Psoas muscle (tissue), 8 donors: Measurements from ENCODE around the gene PIGQ. TPM values are rescaled to one million over a fixed set of nuclear protein-coding genes. Genes with fewer than 3 reads are reported as not detected.

Experiments
- ATAC-seq, 4 donors: fragments of 200-7000 bp; cut with Tn5 transposase; one replicate each; pipeline ENCODE4 v1.9.1; 2020; ENCODE audit warnings: moderate library complexity in 3 of 4, mild to moderate bottlenecking in 2 of 4
- DNase-seq, 2 donors: peaks; one replicate each; pipeline ENCODE4 v3.0.0-alpha.2; 2020
- H3K27ac ChIP-seq: fragments of 200-600 bp; one replicate; pipeline ENCODE4 v1.8.0; 2022
- H3K27me3 ChIP-seq, 3 donors: fragments of 200-600 bp in 1 of 3; one replicate each; pipeline versions ENCODE4 v1.6.1 to v1.8.0; 2013 to 2022; ENCODE audit warnings: low read length in 2 of 3, mild to moderate bottlenecking in 2 of 3, moderate library complexity in 1 of 3; ENCODE audit not compliant: insufficient read depth in 3 of 3
- H3K36me3 ChIP-seq, 2 donors: fragments of 200-600 bp in 1 of 2; one replicate each; pipeline versions ENCODE4 v1.6.1 to v1.8.0; 2013 to 2022; ENCODE audit warnings: low read depth in 1 of 2, mild to moderate bottlenecking in 1 of 2, moderate library complexity in 1 of 2; ENCODE audit not compliant: insufficient read depth in 1 of 2
- H3K4me1 ChIP-seq: fragments of 200-600 bp; one replicate; pipeline ENCODE4 v1.8.0; 2022
- H3K4me3 ChIP-seq: fragments of 200-600 bp; one replicate; pipeline ENCODE4 v1.8.0; 2022; ENCODE audit warnings: mild to moderate bottlenecking
- H3K9me3 ChIP-seq: fragments of 200-600 bp; one replicate; pipeline ENCODE4 v1.8.0; 2022
- CTCF ChIP-seq: fragments of 200-600 bp; IDR thresholded peaks from one replicate; pipeline ENCODE4 v1.8.0; 2022; ENCODE audit warnings: antibody characterized with exemption
- WGBS, 3 donors: extraction: QIAGEN DNeasy Blood & Tissue Kit; methylation state at CpG; one replicate each; pipeline versions ENCODE4 v1.1.6 to v1.1.7; 2013; 5-methylcytosine and 5-hydroxymethylcytosine counted together
- intact Hi-C, 2 donors: fragments of 100-400 bp; cut with DNase I; formaldehyde crosslinking; loops; one replicate each; pipeline versions ENCODE4 v1.11.0 to v1.14.2; 2022
- long read RNA-seq, 2 donors: library from polyadenylated mRNA; unstranded; transcript quantifications; one replicate each; pipeline ENCODE4 v2.0.0, GENCODE V29; 2021
- polyA plus RNA-seq, 3 donors: library from polyadenylated mRNA; stranded (reverse); fragments of 200-250 nt; gene quantifications; one replicate each; pipeline ENCODE4 v1.2.3, GENCODE V29; 2013
- total RNA-seq, 4 donors: library from RNA; stranded (reverse); fragmentation: NEBNext Ultra II Directional in 2 of 4; extraction: Animal tissue kit (Norgen Biotek cat#: 25700) in 2 of 4; gene quantifications; one replicate each; pipeline versions ENCODE4 v1.2.1 to v1.2.4, GENCODE V29; 2021 to 2023
- donor health status: healthy with polysubstance abuse.
- donor health status: DM: no; HTN: no; CAD: no; lungs with moderate emphysema.
- donor health status: Bipolar disorder and iron deficiency.
- donor health status: healthy.
- donor health status: DM: yes; HTN: yes; CAD: no.
- donor health status: DM: no; HTN: no; CAD: no.
- donor health status: DM: no; HTN: no; CAD: no.
- donor health status: DM: yes; HTN: yes; CAD: no.

The PIGQ gene
- total RNA-seq (10 to 100 TPM; 18.3 to 26.3 (median 22.0) TPM), polyA plus RNA-seq (10 to 100 TPM; 26.5 to 39.9 (median 27.2) TPM)
- long read RNA-seq, donor 1, transcript PIGQ-203 (11 exons, 3,006 nt) = major isoform, 8 of 23 reads
- long read RNA-seq, donor 1, partial matches to known transcripts = 4 of 23 reads
- long read RNA-seq, donor 1, other reads (novel, unspliced or antisense) = 5 of 23 reads
- long read RNA-seq, donor 2, transcript PIGQ-216 (1 exons, 1,046 nt) = minor isoform, 6 of 51 reads
- long read RNA-seq, donor 2, transcript PIGQ-203 (11 exons, 3,006 nt) = major isoform, 14 of 51 reads
- long read RNA-seq, donor 2, partial matches to known transcripts = 14 of 51 reads
- long read RNA-seq, donor 2, other reads (novel, unspliced or antisense) = 11 of 51 reads

- DNase-seq = peak; percentile 77 to 81
- intact Hi-C loops = loop anchor here in 1 of 2 donors (10.0 kb wide), 1 partner anchor 215 kb away; the partner anchor contains the start of genes CHTF18 and RPUSD1
- ATAC-seq = peak; percentile 66 to 80 (median 74)
- H3K36me3 ChIP-seq = peaks cover 0 to 11% of the 10 kb centered on the region in 2 donors
- H3K27ac ChIP-seq = peak within 1 kb of the TSS; percentile 80
- H3K27me3 ChIP-seq = no peaks in the 10 kb centered on the region
- 2 to 4% (median 2%) methylated on average over 22 to 87 of the region's 87 CpGs for WGBS, 3 donors
- H3K4me3 ChIP-seq = peak within 1 kb of the TSS; percentile 84
- peaks cover 16% of the 10 kb centered on the region for H3K4me1 ChIP-seq
- no peak for TF ChIP-seq CTCF
- no peaks in the 10 kb centered on the region for H3K9me3 ChIP-seq
These were observed at the start of gene PIGQ for GRCh38 chr16:569445-570254. PIGQ (plus strand) TSS chr16:569968; CDS start chr16:574075, 4,107 bp downstream.

- ATAC-seq (no peak), DNase-seq (no peak)
- Histone ChIP-seq H3K9me3 (no peaks in the 10 kb centered on the region), H3K36me3 (peaks cover 0 to 52% of the 10 kb centered on the region in 2 donors), H3K4me1 (peaks cover 11% of the 10 kb centered on the region), H3K27ac (no peak overlapping the region), H3K27me3 (no peaks in the 10 kb centered on the region), H3K4me3 (no peak overlapping the region)
- no peak for TF ChIP-seq CTCF
- WGBS, 3 donors = 91 to 93% (median 91%) methylated on average over 13 of the region's 13 CpGs
- intact Hi-C loops = no loop called here
These were observed 48.9 kb upstream of the PIGQ start for GRCh38 chr16:520847-521246.

- Histone ChIP-seq H3K36me3 (peaks cover 0 to 45% of the 10 kb centered on the region in 2 donors), H3K4me1 (peaks cover 18% of the 10 kb centered on the region), H3K27ac (no peak overlapping the region), H3K4me3 (no peak overlapping the region), H3K9me3 (no peaks in the 10 kb centered on the region), H3K27me3 (no peaks in the 10 kb centered on the region)
- ATAC-seq = no peak
- DNase-seq = no peak
- 75 to 82% (median 80%) methylated on average over 32 to 34 of the region's 34 CpGs for WGBS, 3 donors
- intact Hi-C loops = no loop called here
- no peak for TF ChIP-seq CTCF
These were observed 48.2 kb upstream of the PIGQ start for GRCh38 chr16:521381-522210.

GRCh38 chr16:522320-523096, 47.3 kb upstream of the PIGQ start:
- intact Hi-C loops = no loop called here
- Histone ChIP-seq H3K4me3 (no peak overlapping the region), H3K27me3 (no peaks in the 10 kb centered on the region), H3K4me1 (peaks cover 18% of the 10 kb centered on the region), H3K9me3 (no peaks in the 10 kb centered on the region), H3K27ac (no peak overlapping the region), H3K36me3 (peaks cover 0 to 36% of the 10 kb centered on the region in 2 donors)
- ATAC-seq (no peak), DNase-seq (no peak)
- no peak for TF ChIP-seq CTCF
- WGBS, 3 donors = 61 to 66% (median 66%) methylated on average over 23 of the region's 23 CpGs
